PFSK-1 (cell line): ENCODE results near the gene BCO1.

Experiments
- POLR2AphosphoS5 ChIP-seq: IDR thresholded peaks from 2 replicates; pipeline ENCODE4 v1.6.1; 2012; ENCODE audit warnings: low read depth, mild to moderate bottlenecking, control low read depth, low read length, moderate library complexity
- SIN3A ChIP-seq: IDR thresholded peaks from 2 replicates; pipeline ENCODE4 v1.6.1; 2012; ENCODE audit warnings: mild to moderate bottlenecking, low read length, moderate library complexity, borderline replicate concordance; ENCODE audit not compliant: insufficient read depth
- TF ChIP-seq, protein P1 (sequence below), 2 experiments: IDR thresholded peaks; 2 replicates each; pipeline versions ENCODE4 v1.6.1 to v1.8.0; 2011 to 2012; ENCODE audit warnings: low read depth in 2 of 2, low read length in 2 of 2, control low read depth in 1 of 2, inconsistent platforms in 1 of 2, mild to moderate bottlenecking in 1 of 2, moderate library complexity in 1 of 2; ENCODE audit not compliant: insufficient read depth in 1 of 2

DNA sequence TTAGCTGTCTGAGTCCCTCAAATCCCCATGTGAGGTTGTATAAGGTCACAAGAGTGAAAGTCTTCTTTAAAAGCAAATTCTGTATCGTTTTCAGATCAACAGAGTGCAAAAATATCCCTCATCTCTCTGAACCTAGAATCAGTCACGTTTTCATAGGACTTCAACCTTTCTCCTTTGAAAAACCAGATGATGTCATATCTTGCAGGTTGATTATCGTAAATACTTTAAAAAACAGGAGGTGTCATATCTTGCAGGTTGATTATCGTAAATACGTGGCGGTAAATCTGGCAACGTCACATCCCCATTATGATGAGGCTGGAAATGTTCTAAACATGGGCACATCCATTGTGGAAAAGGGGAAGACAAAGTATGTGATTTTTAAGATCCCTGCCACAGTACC is 25.9 kb downstream of the BCO1 start:
- TF ChIP-seq POLR2AphosphoS5: no peak
- TF ChIP-seq, protein P1, sequence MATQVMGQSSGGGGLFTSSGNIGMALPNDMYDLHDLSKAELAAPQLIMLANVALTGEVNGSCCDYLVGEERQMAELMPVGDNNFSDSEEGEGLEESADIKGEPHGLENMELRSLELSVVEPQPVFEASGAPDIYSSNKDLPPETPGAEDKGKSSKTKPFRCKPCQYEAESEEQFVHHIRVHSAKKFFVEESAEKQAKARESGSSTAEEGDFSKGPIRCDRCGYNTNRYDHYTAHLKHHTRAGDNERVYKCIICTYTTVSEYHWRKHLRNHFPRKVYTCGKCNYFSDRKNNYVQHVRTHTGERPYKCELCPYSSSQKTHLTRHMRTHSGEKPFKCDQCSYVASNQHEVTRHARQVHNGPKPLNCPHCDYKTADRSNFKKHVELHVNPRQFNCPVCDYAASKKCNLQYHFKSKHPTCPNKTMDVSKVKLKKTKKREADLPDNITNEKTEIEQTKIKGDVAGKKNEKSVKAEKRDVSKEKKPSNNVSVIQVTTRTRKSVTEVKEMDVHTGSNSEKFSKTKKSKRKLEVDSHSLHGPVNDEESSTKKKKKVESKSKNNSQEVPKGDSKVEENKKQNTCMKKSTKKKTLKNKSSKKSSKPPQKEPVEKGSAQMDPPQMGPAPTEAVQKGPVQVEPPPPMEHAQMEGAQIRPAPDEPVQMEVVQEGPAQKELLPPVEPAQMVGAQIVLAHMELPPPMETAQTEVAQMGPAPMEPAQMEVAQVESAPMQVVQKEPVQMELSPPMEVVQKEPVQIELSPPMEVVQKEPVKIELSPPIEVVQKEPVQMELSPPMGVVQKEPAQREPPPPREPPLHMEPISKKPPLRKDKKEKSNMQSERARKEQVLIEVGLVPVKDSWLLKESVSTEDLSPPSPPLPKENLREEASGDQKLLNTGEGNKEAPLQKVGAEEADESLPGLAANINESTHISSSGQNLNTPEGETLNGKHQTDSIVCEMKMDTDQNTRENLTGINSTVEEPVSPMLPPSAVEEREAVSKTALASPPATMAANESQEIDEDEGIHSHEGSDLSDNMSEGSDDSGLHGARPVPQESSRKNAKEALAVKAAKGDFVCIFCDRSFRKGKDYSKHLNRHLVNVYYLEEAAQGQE (IDR thresholded peaks at IDR 0.05; ENCODE audit: insufficient read depth in 1 of 2, low read depth in 2 of 2, low read length in 2 of 2): no peak
- no peak for TF ChIP-seq SIN3A
